ENCODE results near the gene TNFRSF12A.

Gene TNFRSF12A

GRCh38 chr16:3022684-3023414, 2.7 kb downstream of the TNFRSF12A start:
- TF ChIP-seq GATA3 (IDR thresholded peaks at IDR 0.05; ENCODE audit: low read depth, low read length), result no peak
- TF ChIP-seq GATA2 (IDR thresholded peaks at IDR 0.05; ENCODE audit: low read depth, low read length), result no peak

GRCh38 chr16:3023415-3023668, 3.2 kb downstream of the TNFRSF12A start:
- TF ChIP-seq GATA3 (IDR thresholded peaks at IDR 0.05; ENCODE audit: low read depth, low read length) (no peak), GATA2 (IDR thresholded peaks at IDR 0.05; ENCODE audit: low read depth, low read length) (no peak)

- no peak for TF ChIP-seq GATA2 (IDR thresholded peaks at IDR 0.05; ENCODE audit: low read depth, low read length)
- TF ChIP-seq GATA3 (IDR thresholded peaks at IDR 0.05; ENCODE audit: low read depth, low read length), result no peak
These were observed 3.7 kb downstream of the TNFRSF12A start, which contains the start of the genes HCFC1R1 and THOC6 for GRCh38 chr16:3023669-3024478. HCFC1R1 (minus strand) TSS chr16:3023942; CDS start chr16:3023941, 1 bp downstream. THOC6 (plus strand) TSS chr16:3024035; CDS start chr16:3024327, 292 bp downstream.

GRCh38 chr16:3025032-3026002, 5.1 kb downstream of the TNFRSF12A start:
- TF ChIP-seq GATA2 (IDR thresholded peaks at IDR 0.05; ENCODE audit: low read depth, low read length), result no peak
- no peak for TF ChIP-seq GATA3 (IDR thresholded peaks at IDR 0.05; ENCODE audit: low read depth, low read length)

- no peak for TF ChIP-seq GATA3 (IDR thresholded peaks at IDR 0.05; ENCODE audit: low read depth, low read length)
- TF ChIP-seq GATA2 (IDR thresholded peaks at IDR 0.05; ENCODE audit: low read depth, low read length), result no peak
These were observed 5.8 kb downstream of the TNFRSF12A start for GRCh38 chr16:3026003-3026378.

GRCh38 chr16:3026609-3027488, 6.7 kb downstream of the TNFRSF12A start:
- TF ChIP-seq GATA2 (IDR thresholded peaks at IDR 0.05; ENCODE audit: low read depth, low read length), result no peak
- no peak for TF ChIP-seq GATA3 (IDR thresholded peaks at IDR 0.05; ENCODE audit: low read depth, low read length)

GRCh38 chr16:3027489-3027795, 7.3 kb downstream of the TNFRSF12A start:
- no peak for TF ChIP-seq GATA3 (IDR thresholded peaks at IDR 0.05; ENCODE audit: low read depth, low read length)
- no peak for TF ChIP-seq GATA2 (IDR thresholded peaks at IDR 0.05; ENCODE audit: low read depth, low read length)

GRCh38 chr16:3027983-3028715, 8.0 kb downstream of the TNFRSF12A start:
- TF ChIP-seq GATA2 (IDR thresholded peaks at IDR 0.05; ENCODE audit: low read depth, low read length) (no peak), GATA3 (IDR thresholded peaks at IDR 0.05; ENCODE audit: low read depth, low read length) (no peak)

- TF ChIP-seq GATA3 (IDR thresholded peaks at IDR 0.05; ENCODE audit: low read depth, low read length) (no peak), GATA2 (IDR thresholded peaks at IDR 0.05; ENCODE audit: low read depth, low read length) (no peak)
These were observed 8.7 kb downstream of the TNFRSF12A start for GRCh38 chr16:3028716-3029319.

- TF ChIP-seq GATA3 (IDR thresholded peaks at IDR 0.05; ENCODE audit: low read depth, low read length) (no peak), GATA2 (IDR thresholded peaks at IDR 0.05; ENCODE audit: low read depth, low read length) (no peak)
These were observed 9.5 kb downstream of the TNFRSF12A start for GRCh38 chr16:3029491-3030221.

Measured in SH-SY5Y (cell line).